ENCODE results near the gene AK5. TPM values are rescaled to one million over a fixed set of nuclear protein-coding genes. Genes with fewer than 3 reads are reported as not detected.

AK5 gene
- total RNA-seq, 4 donors from 2014 or later, result 1.1 to 2.1 (median 1.2) TPM; not detected in 1

DNA sequence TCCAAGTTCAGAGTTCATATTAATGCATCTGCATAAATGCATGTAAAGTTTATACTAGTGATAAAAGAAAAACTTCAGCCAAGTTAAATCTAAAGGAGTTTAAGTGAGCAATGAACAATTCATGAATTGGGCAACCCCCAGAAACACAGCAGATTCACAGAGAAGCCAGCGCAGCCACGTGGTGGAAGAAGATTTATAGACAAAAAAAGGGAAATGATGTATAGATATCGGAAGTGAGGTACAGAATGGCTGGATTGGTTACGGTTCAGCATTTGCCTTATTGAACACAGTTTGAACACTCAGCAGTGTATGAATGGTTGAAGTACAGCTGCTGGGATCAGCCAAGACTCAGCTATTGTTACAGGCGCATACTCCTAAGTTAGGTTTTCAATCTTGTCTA is 5.7 kb downstream of the AK5 start:
- DNase-seq (ENCODE audit: low spot score in 2 of 2), result no peak
- no peak overlapping the region for H3K27ac ChIP-seq
- H3K9me3 ChIP-seq, result no peaks in the 10 kb centered on the region
- no peaks in the 10 kb centered on the region for H3K36me3 ChIP-seq
- peaks cover 29% of the 10 kb centered on the region for H3K27me3 ChIP-seq
- H3K4me1 ChIP-seq, result peaks cover 8% of the 10 kb centered on the region
- WGBS, result 82% methylated on average over 5 of the region's 5 CpGs
- TF ChIP-seq EP300 (IDR thresholded peaks at IDR 0.05), result no peak
- no peak overlapping the region for H3K4me3 ChIP-seq

DNA sequence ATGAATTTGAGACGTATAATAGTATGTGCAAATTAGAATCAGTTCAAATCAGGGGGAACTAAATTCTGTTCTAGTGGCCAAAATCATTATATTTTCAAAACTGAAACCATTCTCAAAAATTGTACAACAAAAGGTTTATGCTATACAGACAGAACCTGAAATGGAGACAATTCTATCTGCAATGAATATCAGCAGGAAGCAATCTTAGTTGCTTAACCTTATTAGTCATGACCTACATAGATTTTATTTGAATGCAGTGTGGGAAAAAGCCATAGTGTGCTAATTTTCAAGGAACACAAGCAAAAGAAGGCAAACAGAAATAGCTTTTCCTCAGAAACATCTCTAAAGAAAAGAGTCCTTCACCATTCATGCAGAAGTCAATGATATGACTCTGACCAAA is 6.5 kb downstream of the AK5 start:
- H3K27ac ChIP-seq, result no peak overlapping the region
- H3K4me1 ChIP-seq, result peaks cover under 1% of the 10 kb centered on the region
- no peaks in the 10 kb centered on the region for H3K36me3 ChIP-seq
- peaks cover 21% of the 10 kb centered on the region for H3K27me3 ChIP-seq
- TF ChIP-seq POLR2AphosphoS5 (IDR thresholded peaks at IDR 0.05) (no peak), POLR2A (IDR thresholded peaks at IDR 0.05) (no peak), EP300 (IDR thresholded peaks at IDR 0.05) (no peak)
- TF ChIP-seq, protein P1, sequence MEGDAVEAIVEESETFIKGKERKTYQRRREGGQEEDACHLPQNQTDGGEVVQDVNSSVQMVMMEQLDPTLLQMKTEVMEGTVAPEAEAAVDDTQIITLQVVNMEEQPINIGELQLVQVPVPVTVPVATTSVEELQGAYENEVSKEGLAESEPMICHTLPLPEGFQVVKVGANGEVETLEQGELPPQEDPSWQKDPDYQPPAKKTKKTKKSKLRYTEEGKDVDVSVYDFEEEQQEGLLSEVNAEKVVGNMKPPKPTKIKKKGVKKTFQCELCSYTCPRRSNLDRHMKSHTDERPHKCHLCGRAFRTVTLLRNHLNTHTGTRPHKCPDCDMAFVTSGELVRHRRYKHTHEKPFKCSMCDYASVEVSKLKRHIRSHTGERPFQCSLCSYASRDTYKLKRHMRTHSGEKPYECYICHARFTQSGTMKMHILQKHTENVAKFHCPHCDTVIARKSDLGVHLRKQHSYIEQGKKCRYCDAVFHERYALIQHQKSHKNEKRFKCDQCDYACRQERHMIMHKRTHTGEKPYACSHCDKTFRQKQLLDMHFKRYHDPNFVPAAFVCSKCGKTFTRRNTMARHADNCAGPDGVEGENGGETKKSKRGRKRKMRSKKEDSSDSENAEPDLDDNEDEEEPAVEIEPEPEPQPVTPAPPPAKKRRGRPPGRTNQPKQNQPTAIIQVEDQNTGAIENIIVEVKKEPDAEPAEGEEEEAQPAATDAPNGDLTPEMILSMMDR (IDR thresholded peaks at IDR 0.05), result no peak
- no peaks in the 10 kb centered on the region for H3K9me3 ChIP-seq
- no peak for DNase-seq (ENCODE audit: low spot score in 2 of 2)
- 87% methylated on average over 1 of the region's 1 CpG for WGBS
- H3K4me3 ChIP-seq, result no peak overlapping the region

- H3K27ac ChIP-seq, result no peak overlapping the region
- DNase-seq (ENCODE audit: low spot score in 2 of 2), result no peak
- H3K4me3 ChIP-seq, result no peak overlapping the region
- H3K27me3 ChIP-seq, result peaks cover 5% of the 10 kb centered on the region
- no peaks in the 10 kb centered on the region for H3K4me1 ChIP-seq
- H3K36me3 ChIP-seq, result no peaks in the 10 kb centered on the region
- H3K9me3 ChIP-seq, result no peaks in the 10 kb centered on the region
- TF ChIP-seq EP300 (IDR thresholded peaks at IDR 0.05) (no peak), POLR2A (IDR thresholded peaks at IDR 0.05) (no peak), POLR2AphosphoS5 (IDR thresholded peaks at IDR 0.05) (no peak)
- TF ChIP-seq, protein P1 (IDR thresholded peaks at IDR 0.05), result no peak
Measured at GRCh38 chr1:77290576-77290975, 8.8 kb downstream of the AK5 start.

DNA sequence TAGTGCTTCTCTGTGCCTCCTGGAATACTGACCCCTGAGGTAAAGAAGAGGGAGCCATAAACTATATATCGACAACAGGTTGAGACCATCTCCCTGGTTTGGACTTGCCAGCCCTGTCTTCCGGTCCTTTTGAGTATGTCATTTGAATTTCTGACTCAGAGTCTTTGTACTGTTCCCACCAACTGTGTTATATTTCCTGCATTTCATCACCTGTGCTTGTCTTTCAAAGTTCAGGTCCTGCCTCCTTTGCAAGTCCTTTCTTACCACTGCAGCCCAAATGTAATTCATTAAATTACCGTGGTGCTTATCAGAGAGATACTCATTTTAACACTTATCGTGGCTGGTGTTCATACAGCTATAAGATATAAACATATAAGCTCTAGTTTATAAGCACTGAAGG is 10.7 kb downstream of the AK5 start:
- WGBS, result 71% methylated on average over 4 of the region's 4 CpGs
- H3K36me3 ChIP-seq, result no peaks in the 10 kb centered on the region
- no peak for DNase-seq (ENCODE audit: low spot score in 2 of 2)
- TF ChIP-seq, protein P1 (IDR thresholded peaks at IDR 0.05), result no peak
- TF ChIP-seq POLR2A (IDR thresholded peaks at IDR 0.05), result no peak
- no peak for TF ChIP-seq POLR2AphosphoS5 (IDR thresholded peaks at IDR 0.05)
- TF ChIP-seq EP300 (IDR thresholded peaks at IDR 0.05), result no peak
- H3K4me1 ChIP-seq, result no peaks in the 10 kb centered on the region
- H3K27me3 ChIP-seq, result peaks cover 4% of the 10 kb centered on the region
- H3K4me3 ChIP-seq, result no peak overlapping the region
- no peaks in the 10 kb centered on the region for H3K9me3 ChIP-seq
- H3K27ac ChIP-seq, result no peak overlapping the region

- WGBS, result 66% methylated on average over 1 of the region's 1 CpG
- H3K9me3 ChIP-seq, result no peaks in the 10 kb centered on the region
- no peak overlapping the region for H3K4me3 ChIP-seq
- H3K27ac ChIP-seq, result no peak overlapping the region
- TF ChIP-seq POLR2A (IDR thresholded peaks at IDR 0.05) (no peak), POLR2AphosphoS5 (IDR thresholded peaks at IDR 0.05) (no peak), EP300 (IDR thresholded peaks at IDR 0.05) (no peak)
- TF ChIP-seq, protein P1 (IDR thresholded peaks at IDR 0.05), result no peak
- no peak for DNase-seq (ENCODE audit: low spot score in 2 of 2)
- H3K36me3 ChIP-seq, result no peaks in the 10 kb centered on the region
- no peaks in the 10 kb centered on the region for H3K4me1 ChIP-seq
- H3K27me3 ChIP-seq, result no peaks in the 10 kb centered on the region
Measured at GRCh38 chr1:77300566-77300965, 18.7 kb downstream of the AK5 start.

DNA sequence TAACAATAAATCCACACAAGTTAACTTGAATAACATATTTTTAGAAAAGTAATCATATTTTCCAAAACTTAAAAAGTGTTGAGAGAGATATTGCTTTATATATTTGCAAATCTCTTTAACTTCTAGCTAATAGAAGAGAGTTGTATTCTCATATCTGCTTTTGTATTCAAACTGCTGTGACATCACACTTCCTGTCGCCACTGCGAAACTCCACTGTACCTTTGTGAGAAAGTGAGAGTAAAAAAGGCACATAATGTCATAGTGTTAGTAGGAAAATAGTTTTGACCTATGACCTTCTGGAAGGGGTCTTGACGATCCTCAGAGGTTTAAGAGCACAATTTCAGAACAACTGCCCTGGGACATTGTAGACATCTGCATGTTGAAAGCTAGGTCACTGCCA is 21.6 kb downstream of the AK5 start:
- Histone ChIP-seq H3K36me3 (no peaks in the 10 kb centered on the region), H3K27me3 (no peaks in the 10 kb centered on the region), H3K4me1 (no peaks in the 10 kb centered on the region), H3K4me3 (no peak overlapping the region), H3K9me3 (no peaks in the 10 kb centered on the region), H3K27ac (no peak overlapping the region)
- 63% methylated on average over 3 of the region's 3 CpGs for WGBS
- no peak for TF ChIP-seq EP300 (IDR thresholded peaks at IDR 0.05)
- no peak for TF ChIP-seq POLR2AphosphoS5 (IDR thresholded peaks at IDR 0.05)
- no peak for TF ChIP-seq POLR2A (IDR thresholded peaks at IDR 0.05)
- TF ChIP-seq, protein P1 (IDR thresholded peaks at IDR 0.05), result no peak
- DNase-seq (ENCODE audit: low spot score in 2 of 2), result no peak

Measured in suprapubic skin (tissue), 4 donors.